ENCODE measurements around the gene CRLF1.

Gene CRLF1

GRCh38 chr19:18543814-18544475, 62.7 kb downstream of the CRLF1 start:
- DNase-seq, result peak; percentile 46 to 50

Data from bone marrow (tissue), 2 donors.